ENCODE results near the gene IYD.
"Not testable (repeated sequence)": the region's sequence is repeated elsewhere in the genome, so short reads cannot be mapped to it uniquely, and the experiment has no call there.

The IYD gene

DNA sequence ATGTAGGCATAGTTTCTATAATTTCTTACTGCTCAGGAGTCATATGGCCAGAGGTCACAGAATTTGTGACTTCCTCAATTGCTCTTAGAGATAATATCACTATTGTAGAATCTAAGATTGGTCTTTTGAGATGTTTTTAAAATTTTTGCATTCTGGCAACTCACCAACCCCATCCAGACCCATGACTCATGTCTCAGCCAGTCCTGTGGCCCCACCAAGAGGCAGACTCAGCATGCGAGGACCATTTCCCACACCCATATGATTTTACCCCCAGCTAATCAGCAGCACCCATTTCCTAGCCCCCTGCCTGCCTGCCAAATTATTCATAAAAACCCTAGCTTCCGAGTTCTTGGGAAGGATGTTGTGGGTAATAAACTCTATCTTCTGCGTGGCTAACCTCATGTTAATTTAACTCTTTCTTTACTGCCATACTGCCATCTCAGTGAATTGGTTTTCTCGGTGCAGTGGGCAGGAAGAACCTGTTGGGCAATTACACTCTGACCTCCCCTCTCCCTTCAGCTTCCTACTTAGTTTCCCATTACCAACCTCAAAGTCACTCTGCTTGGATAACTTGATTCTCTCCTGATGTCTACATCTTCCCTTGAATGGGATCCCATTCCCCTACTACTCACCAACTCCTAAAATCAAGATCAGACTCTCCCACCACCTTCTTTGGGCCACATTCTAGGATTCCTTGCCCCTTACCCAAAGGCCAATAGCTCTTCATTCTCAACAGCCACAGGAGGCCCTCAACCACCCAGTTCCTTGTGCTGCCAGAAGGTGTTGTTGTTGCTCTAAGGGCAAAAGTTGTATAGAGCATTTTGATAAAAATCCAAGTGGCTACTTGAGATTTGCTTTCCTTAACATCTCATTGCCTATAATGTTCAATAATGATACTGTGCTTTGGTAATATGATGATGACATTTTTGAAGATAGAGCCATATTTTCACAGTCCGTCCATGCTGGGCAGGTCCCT lies 16.2 kb upstream of the IYD start:
- DNase-seq, result no peak

- DNase-seq, result no peak
Observed at GRCh38 chr6:150353445-150353844, 15.4 kb upstream of the IYD start.

GRCh38 chr6:150354754-150355571 lies 13.8 kb upstream of the IYD start:
- no peak for DNase-seq

- no peak for DNase-seq
Observed at GRCh38 chr6:150355932-150356331, 12.9 kb upstream of the IYD start.

GRCh38 chr6:150361876-150362275 lies 6.9 kb upstream of the IYD start:
- DNase-seq, result no peak

DNA sequence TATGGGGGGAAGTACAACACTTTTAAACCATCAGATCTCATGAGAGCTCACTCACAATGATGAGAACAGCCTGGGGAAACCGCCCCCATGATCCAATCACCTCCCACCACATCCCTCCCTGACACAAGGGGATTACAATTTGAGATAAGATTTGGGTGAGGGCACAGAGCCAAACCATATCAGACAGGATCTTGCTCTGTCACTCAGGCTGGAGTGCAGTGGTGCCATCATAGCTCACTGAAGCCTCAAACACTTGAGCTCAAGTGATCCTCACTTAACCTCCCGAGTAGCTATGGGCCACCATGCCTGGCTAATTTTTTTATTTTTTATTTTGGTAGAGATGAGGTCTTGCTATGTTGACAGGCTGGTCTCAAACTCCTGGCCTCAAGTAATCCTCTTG lies 5.1 kb upstream of the IYD start:
- no peak for DNase-seq

GRCh38 chr6:150366118-150366778 lies 2.6 kb upstream of the IYD start:
- no peak for DNase-seq

- no peak for DNase-seq
Observed at GRCh38 chr6:150369408-150369807, 596 bp downstream of the IYD start.

GRCh38 chr6:150370112-150370511 lies 1.3 kb downstream of the IYD start:
- no peak for DNase-seq

- DNase-seq, result no peak
Observed at GRCh38 chr6:150371356-150371755, 2.5 kb downstream of the IYD start.

DNA sequence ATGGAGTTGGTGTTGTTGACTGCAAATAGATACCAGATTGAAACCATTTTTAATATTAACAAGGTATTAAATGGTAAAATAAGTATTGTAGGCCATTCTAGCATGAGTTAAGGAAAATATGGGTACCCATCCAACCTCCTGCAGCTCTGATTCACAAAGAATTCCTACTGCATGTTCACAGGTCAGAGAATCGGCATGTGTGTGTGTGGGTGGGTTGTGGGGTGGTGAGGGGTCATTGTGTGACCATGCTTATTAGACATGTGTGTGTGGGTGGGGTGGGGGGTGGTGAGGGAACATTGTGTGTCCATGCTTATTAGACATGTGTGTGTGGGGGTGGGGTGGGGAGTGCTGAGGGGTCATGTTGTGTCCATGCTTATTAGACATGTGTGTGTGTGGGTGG lies 3.2 kb downstream of the IYD start:
- DNase-seq, result no peak

DNA sequence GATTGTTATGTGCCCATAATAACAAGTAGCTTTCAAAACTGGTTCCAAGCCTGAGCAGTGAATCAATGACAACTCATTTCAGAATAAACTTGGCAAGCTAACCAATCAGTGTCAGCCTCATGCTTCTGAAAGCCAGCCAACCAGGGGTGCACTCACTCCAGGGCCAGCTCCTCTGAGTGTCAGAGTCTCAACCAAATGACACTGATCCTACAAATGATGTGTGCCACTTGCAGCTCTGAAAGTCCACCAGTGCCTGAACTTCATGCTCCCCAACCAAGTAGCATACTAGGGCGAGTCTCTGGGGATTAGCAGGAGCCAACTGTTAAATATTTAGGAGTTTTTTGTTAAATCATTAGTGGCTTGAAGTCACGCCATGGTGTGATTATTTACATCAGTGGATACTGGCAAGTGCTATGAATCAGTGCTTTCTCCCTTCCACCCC lies 4.5 kb downstream of the IYD start:
- no peak for DNase-seq

DNA sequence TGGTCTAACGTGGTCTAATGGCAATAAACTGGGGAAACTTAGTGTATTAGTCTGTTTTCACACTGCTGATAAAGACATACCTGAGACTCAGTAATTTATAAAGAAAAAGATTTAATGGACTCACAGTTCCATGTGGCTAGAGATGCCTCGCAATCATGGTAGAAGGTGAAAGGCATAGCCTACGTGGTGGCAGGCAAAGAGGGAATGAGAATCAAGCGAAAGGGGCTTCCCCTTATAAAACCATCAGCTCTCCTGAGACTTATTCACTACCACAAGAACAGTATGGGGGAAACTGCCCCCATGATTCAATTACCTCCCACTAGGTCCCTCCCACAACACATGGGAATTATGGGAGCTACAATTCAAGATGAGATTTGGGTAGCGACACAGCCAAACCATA lies 5.5 kb downstream of the IYD start:
- not testable (repeated sequence) for DNase-seq

DNA sequence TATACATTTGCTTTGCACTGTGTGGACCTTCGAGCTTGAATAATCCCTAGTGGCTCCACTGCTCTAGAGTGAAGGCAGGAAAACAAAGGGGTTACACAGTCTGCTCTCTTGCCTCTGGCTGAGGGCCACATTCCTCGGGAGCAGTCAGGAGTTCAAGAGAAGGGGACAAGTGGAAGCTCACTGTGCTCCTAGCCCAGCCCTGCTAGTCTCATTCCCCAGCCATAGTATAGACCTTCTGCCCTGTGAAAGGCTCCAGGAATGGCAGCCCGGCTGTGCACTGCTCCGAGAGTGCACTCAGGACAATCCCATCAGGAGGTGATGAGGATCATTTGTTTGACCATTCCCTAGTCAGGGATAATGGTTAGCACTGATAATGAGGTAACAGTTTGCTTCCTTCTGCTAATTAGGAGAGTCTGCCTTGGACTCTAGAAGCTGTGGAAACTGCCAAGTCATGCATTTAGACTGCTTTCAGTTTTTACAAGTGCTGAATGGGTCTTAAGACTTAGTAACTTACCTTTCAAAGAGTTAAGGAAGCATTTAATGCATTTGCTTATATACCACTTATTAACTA lies 8.5 kb downstream of the IYD start:
- DNase-seq, result no peak

GRCh38 chr6:150380256-150380655 lies 11.4 kb downstream of the IYD start:
- no peak for DNase-seq

- no peak for DNase-seq
Observed at GRCh38 chr6:150382171-150382570, 13.4 kb downstream of the IYD start.

GRCh38 chr6:150391414-150391813 lies 22.6 kb downstream of the IYD start:
- no peak for DNase-seq

- DNase-seq, result no peak
Observed at GRCh38 chr6:150391890-150392289, 23.1 kb downstream of the IYD start.

GRCh38 chr6:150392452-150393220 lies 23.8 kb downstream of the IYD start:
- DNase-seq, result no peak

GRCh38 chr6:150394053-150394898 lies 25.5 kb downstream of the IYD start:
- DNase-seq, result no peak

DNA sequence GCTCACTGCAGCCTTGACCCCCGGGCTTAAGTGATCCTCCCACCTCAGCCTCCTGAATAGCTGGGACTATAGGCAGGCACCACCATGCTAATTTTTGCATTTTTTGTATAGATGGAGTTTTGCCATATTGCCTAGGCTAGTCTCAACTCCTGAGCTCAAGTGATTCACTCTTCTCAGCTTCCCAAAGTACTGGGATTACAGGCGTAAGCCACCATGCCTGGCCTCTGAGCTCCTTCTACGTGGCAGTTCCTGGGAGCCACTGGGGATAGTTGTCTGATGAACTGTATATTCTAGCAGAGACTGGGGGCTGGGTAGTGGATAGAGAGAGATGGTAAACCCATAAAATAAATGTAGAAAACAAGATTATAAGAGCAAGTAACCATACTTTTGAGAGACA lies 26.1 kb downstream of the IYD start:
- DNase-seq, result no peak
